H9 (cell line): Measurements from ENCODE around the gene PLEKHA5. TPM values are rescaled to one million over a fixed set of nuclear protein-coding genes. Genes with fewer than 3 reads are reported as not detected.

ENCODE experiments used
- DNase-seq: peaks from one replicate; pipeline ENCODE4 v3.0.0-alpha.2; 2017
- H2AFZ ChIP-seq: one replicate; pipeline ENCODE4 v1.6.1; 2013; ENCODE audit warnings: mild to moderate bottlenecking, low read length, control low read depth, moderate library complexity
- H2AK5ac ChIP-seq: 2 replicates; pipeline ENCODE4 v1.6.1; 2013; ENCODE audit warnings: low read length, control low read depth, mixed read lengths; ENCODE audit not compliant: insufficient read length
- H2BK120ac ChIP-seq: one replicate; pipeline ENCODE4 v1.6.1; 2013; ENCODE audit warnings: low read depth, mild to moderate bottlenecking, low read length, control low read depth, inconsistent platforms; ENCODE audit not compliant: poor library complexity, severe bottlenecking
- H2BK12ac ChIP-seq: 2 replicates; pipeline ENCODE4 v1.6.1; 2013; ENCODE audit warnings: low read length, control low read depth, mixed read lengths, low read depth; ENCODE audit not compliant: insufficient read length
- H2BK15ac ChIP-seq: 2 replicates; pipeline ENCODE4 v1.6.1; 2013; ENCODE audit warnings: low read depth, low read length, control low read depth
- H2BK20ac ChIP-seq: one replicate; pipeline ENCODE4 v1.6.1; 2013; ENCODE audit warnings: low read depth, mild to moderate bottlenecking, low read length, control low read depth, inconsistent platforms; ENCODE audit not compliant: poor library complexity, severe bottlenecking
- H2BK5ac ChIP-seq: 2 replicates; pipeline ENCODE4 v1.6.1; 2013; ENCODE audit warnings: low read length, control low read depth, mixed read lengths; ENCODE audit not compliant: insufficient read length
- H3K14ac ChIP-seq: 2 replicates; pipeline ENCODE4 v1.6.1; 2013; ENCODE audit warnings: low read length, control low read depth; ENCODE audit not compliant: insufficient read depth
- H3K18ac ChIP-seq: 2 replicates; pipeline ENCODE4 v1.6.1; 2013; ENCODE audit warnings: low read depth, mild to moderate bottlenecking, mixed read lengths, low read length, control low read depth; ENCODE audit not compliant: insufficient read length
- H3K23ac ChIP-seq: 2 replicates; pipeline ENCODE4 v1.6.1; 2013; ENCODE audit warnings: low read length, control low read depth, mixed read lengths, low read depth; ENCODE audit not compliant: insufficient read length
- H3K23me2 ChIP-seq: 2 replicates; pipeline ENCODE4 v1.6.1; 2013; ENCODE audit warnings: low read depth, mild to moderate bottlenecking, mixed read lengths, low read length, control low read depth; ENCODE audit not compliant: insufficient read length, poor library complexity, severe bottlenecking
- H3K27ac ChIP-seq: 2 replicates; pipeline ENCODE4 v1.5.1; 2013; ENCODE audit warnings: low read length, control low read depth, mixed read lengths, low read depth; ENCODE audit not compliant: insufficient read length
- H3K27me3 ChIP-seq: 2 replicates; pipeline ENCODE4 v1.6.1; 2013; ENCODE audit warnings: low read length, control low read depth, inconsistent platforms; ENCODE audit not compliant: insufficient read depth
- H3K4ac ChIP-seq: 2 replicates; pipeline ENCODE4 v1.6.1; 2013; ENCODE audit warnings: low read depth, mild to moderate bottlenecking, control low read depth, inconsistent platforms, low read length, moderate library complexity
- H3K4me1 ChIP-seq: 2 replicates; pipeline ENCODE4 v1.6.1; 2013; ENCODE audit warnings: low read length, control low read depth, inconsistent platforms; ENCODE audit not compliant: insufficient read depth
- H3K4me2 ChIP-seq: 2 replicates; pipeline ENCODE4 v1.6.1; 2013; ENCODE audit warnings: low read length, control low read depth, mixed read lengths; ENCODE audit not compliant: insufficient read length, insufficient read depth
- H3K56ac ChIP-seq: 2 replicates; pipeline ENCODE4 v1.6.1; 2013; ENCODE audit warnings: low read depth, mild to moderate bottlenecking, mixed read lengths, low read length, control low read depth; ENCODE audit not compliant: insufficient read length
- H3K79me1 ChIP-seq: 2 replicates; pipeline ENCODE4 v1.6.1; 2013; ENCODE audit warnings: low read depth, mild to moderate bottlenecking, moderate library complexity, low read length, control low read depth, inconsistent platforms; ENCODE audit not compliant: insufficient read depth, poor library complexity, severe bottlenecking
- H3K79me2 ChIP-seq: 2 replicates; pipeline ENCODE4 v1.6.1; 2013; ENCODE audit warnings: low read length, control low read depth, inconsistent platforms; ENCODE audit not compliant: insufficient read depth
- H3K9ac ChIP-seq: 2 replicates; pipeline ENCODE4 v1.6.1; 2013; ENCODE audit warnings: low read length, control low read depth, mixed read lengths; ENCODE audit not compliant: insufficient read length; ENCODE audit errors: extremely low read depth
- H3K9me3 ChIP-seq: one replicate; pipeline ENCODE4 v1.6.1; 2013; ENCODE audit warnings: low read depth, low read length, inconsistent platforms; ENCODE audit not compliant: control insufficient read depth
- H3T11ph ChIP-seq: one replicate; pipeline ENCODE4 v1.6.1; 2013; ENCODE audit warnings: mild to moderate bottlenecking, low read length, control low read depth, inconsistent platforms
- H4K20me1 ChIP-seq: one replicate; pipeline ENCODE4 v1.6.1; 2013; ENCODE audit not compliant: control insufficient read depth, insufficient read length, insufficient read depth
- H4K5ac ChIP-seq: 2 replicates; pipeline ENCODE4 v1.6.1; 2013; ENCODE audit warnings: low read depth, mild to moderate bottlenecking, mixed read lengths, low read length, control low read depth; ENCODE audit not compliant: insufficient read length
- H4K8ac ChIP-seq: replicated peaks from 2 replicates; pipeline ENCODE4 v1.6.1; 2013; ENCODE audit warnings: low read length, control low read depth, mixed read lengths, low read depth; ENCODE audit not compliant: insufficient read length
- H4K91ac ChIP-seq: 2 replicates; pipeline ENCODE4 v1.6.1; 2013; ENCODE audit warnings: low read depth, mild to moderate bottlenecking, moderate library complexity, mixed read lengths, low read length, control low read depth; ENCODE audit not compliant: insufficient read length
- H3K27ac Mint-ChIP-seq, 3 experiments: 2 replicates in 2 of 3; 3 replicates in 1 of 3; pipeline ENCODE4 v1.8.0; 2020 to 2021; ENCODE audit warnings: mixed read lengths in 3 of 3, mild to moderate bottlenecking in 1 of 3, moderate library complexity in 1 of 3
- H3K27me3 Mint-ChIP-seq: 2 replicates; pipeline ENCODE4 v1.8.0; 2021; ENCODE audit warnings: low read depth, mild to moderate bottlenecking, moderate library complexity, mixed read lengths
- H3K36me3 Mint-ChIP-seq, 3 experiments: 2 replicates in 2 of 3; 3 replicates in 1 of 3; pipeline ENCODE4 v1.8.0; 2020 to 2021; ENCODE audit warnings: low read depth in 3 of 3, mixed read lengths in 3 of 3; ENCODE audit not compliant: insufficient read depth in 1 of 3
- H3K4me1 Mint-ChIP-seq, 2 experiments: 2 replicates each; pipeline ENCODE4 v1.8.0; 2020; ENCODE audit warnings: mixed read lengths in 2 of 2
- H3K4me3 Mint-ChIP-seq, 2 experiments: 2 replicates in 1 of 2; 3 replicates in 1 of 2; pipeline ENCODE4 v1.8.0; 2020 to 2021; ENCODE audit warnings: mild to moderate bottlenecking in 2 of 2, mixed read lengths in 2 of 2, moderate library complexity in 1 of 2
- H3K9me3 Mint-ChIP-seq, 2 experiments: 2 replicates in 1 of 2; 3 replicates in 1 of 2; pipeline ENCODE4 v1.8.0; 2020; ENCODE audit warnings: mild to moderate bottlenecking in 2 of 2, mixed read lengths in 2 of 2, moderate library complexity in 1 of 2
- WGBS: extraction: QIAGEN DNeasy Blood & Tissue Kit; methylation state at CpG from one replicate; pipeline ENCODE4 v1.1.7; 2013; ENCODE audit warnings: missing lambda C conversion rate, low lambda C conversion rate, mixed read lengths; ENCODE audit not compliant: insufficient read length; ENCODE audit errors: extremely low coverage; 5-methylcytosine and 5-hydroxymethylcytosine counted together
- total RNA-seq: library from RNA; stranded (reverse); gene quantifications from 2 replicates; pipeline ENCODE4 v1.2.1, GENCODE V29; 2021
- TF ChIP-seq, protein P1 (sequence below): fragments of 200-600 bp; sonication (generic); conservative IDR thresholded peaks from 3 replicates; pipeline ENCODE4 v1.8.0; 2021; ENCODE audit warnings: antibody characterized with exemption, mild to moderate bottlenecking

PLEKHA5 gene
- total RNA-seq, 1 experiment from 2014 or later = 86.7 TPM

DNA sequence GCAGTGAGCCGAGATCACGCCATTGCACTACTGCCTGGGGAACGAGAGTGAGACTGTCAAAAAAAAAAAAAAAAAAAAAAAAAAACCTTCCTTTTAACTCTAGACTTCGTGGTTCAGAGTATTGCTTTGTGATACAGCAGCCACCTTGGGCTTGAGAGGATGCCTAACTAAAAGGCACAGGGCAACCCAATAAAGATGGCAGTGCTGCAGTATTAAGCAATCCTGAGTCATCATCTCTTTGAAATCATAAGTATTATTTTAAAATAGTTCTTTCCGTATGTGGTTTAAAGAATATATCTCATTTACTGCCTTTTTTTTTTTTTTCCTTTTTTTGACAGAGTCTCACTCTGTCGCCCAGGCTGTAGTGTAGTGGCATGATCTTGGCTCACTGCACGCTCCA lies 116.1 kb downstream of the PLEKHA5 start:
- Histone ChIP-seq H3K4me2 (no peak overlapping the region), H3K23ac (no peak overlapping the region), H3K23me2 (no peaks in the 10 kb centered on the region), H3K79me2 (no peaks in the 10 kb centered on the region; the same call in 1 of the 2 replicates), H3T11ph (no peak overlapping the region), H3K56ac (no peak overlapping the region), H4K5ac (no peak overlapping the region), H4K8ac (no peak overlapping the region), H3K9me3 (no peaks in the 10 kb centered on the region), H3K14ac (no peak overlapping the region), H2BK12ac (no peak overlapping the region), H2BK120ac (no peak overlapping the region), H2BK20ac (no peak overlapping the region), H3K18ac (no peak overlapping the region), H4K20me1 (no peaks in the 10 kb centered on the region), H3K27ac (no peak overlapping the region), H4K91ac (no peak overlapping the region), H3K9ac (no peak overlapping the region), H2AK5ac (no peak overlapping the region), H3K4me1 (peaks cover 3% of the 10 kb centered on the region; the same call in 1 of the 2 replicates), H3K79me1 (peaks cover 3% of the 10 kb centered on the region), H3K27me3 (no peaks in the 10 kb centered on the region), H2BK5ac (no peak overlapping the region), H2AFZ (no peak overlapping the region), H2BK15ac (no peak overlapping the region), H3K4ac (no peak overlapping the region)
- no peaks in the 10 kb centered on the region for H3K36me3 Mint-ChIP-seq
- DNase-seq = no peak
- no peak overlapping the region for H3K4me3 Mint-ChIP-seq
- peaks cover 5 to 6% of the 10 kb centered on the region in 2 experiments for H3K4me1 Mint-ChIP-seq
- TF ChIP-seq, protein P1, sequence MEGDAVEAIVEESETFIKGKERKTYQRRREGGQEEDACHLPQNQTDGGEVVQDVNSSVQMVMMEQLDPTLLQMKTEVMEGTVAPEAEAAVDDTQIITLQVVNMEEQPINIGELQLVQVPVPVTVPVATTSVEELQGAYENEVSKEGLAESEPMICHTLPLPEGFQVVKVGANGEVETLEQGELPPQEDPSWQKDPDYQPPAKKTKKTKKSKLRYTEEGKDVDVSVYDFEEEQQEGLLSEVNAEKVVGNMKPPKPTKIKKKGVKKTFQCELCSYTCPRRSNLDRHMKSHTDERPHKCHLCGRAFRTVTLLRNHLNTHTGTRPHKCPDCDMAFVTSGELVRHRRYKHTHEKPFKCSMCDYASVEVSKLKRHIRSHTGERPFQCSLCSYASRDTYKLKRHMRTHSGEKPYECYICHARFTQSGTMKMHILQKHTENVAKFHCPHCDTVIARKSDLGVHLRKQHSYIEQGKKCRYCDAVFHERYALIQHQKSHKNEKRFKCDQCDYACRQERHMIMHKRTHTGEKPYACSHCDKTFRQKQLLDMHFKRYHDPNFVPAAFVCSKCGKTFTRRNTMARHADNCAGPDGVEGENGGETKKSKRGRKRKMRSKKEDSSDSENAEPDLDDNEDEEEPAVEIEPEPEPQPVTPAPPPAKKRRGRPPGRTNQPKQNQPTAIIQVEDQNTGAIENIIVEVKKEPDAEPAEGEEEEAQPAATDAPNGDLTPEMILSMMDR = no peak
- H3K27me3 Mint-ChIP-seq = no peaks in the 10 kb centered on the region
- no peak overlapping the region for H3K27ac Mint-ChIP-seq
- WGBS = no CpG with 5 or more reads among the region's 7 CpGs
- no peaks in the 10 kb centered on the region for H3K9me3 Mint-ChIP-seq
